Neural progenitor cell (in vitro differentiated cells): ENCODE results near the gene RPL6. TPM values are rescaled to one million over a fixed set of nuclear protein-coding genes. Genes with fewer than 3 reads are reported as not detected.
A peak's percentile ranks its signal among the peaks of the same experiment; 100 is the strongest.

Experiments used
- DNase-seq: peaks from one replicate; pipeline ENCODE4 v3.0.0-alpha.2; 2016; ENCODE audit warnings: low spot score
- H2AFZ ChIP-seq: fragments of 200-600 bp; sonication (generic); replicated peaks from 2 replicates; pipeline ENCODE4 v1.6.1; 2016; ENCODE audit warnings: antibody characterized with exemption
- H3F3A ChIP-seq: fragments of 200-600 bp; sonication (generic); 2 replicates; pipeline ENCODE4 v1.6.1; 2016; ENCODE audit warnings: antibody characterized with exemption, low read depth
- H3K27ac ChIP-seq: fragments of 200-600 bp; sonication (generic); 2 replicates; pipeline ENCODE4 v1.5.1; 2016; ENCODE audit warnings: mild to moderate bottlenecking
- H3K27me3 ChIP-seq: fragments of 200-600 bp; sonication (generic); 2 replicates; pipeline ENCODE4 v1.6.1; 2016; ENCODE audit warnings: mild to moderate bottlenecking, moderate library complexity
- H3K36me3 ChIP-seq: fragments of 200-600 bp; sonication (generic); 2 replicates; pipeline ENCODE4 v1.5.1; 2016
- H3K4me1 ChIP-seq: fragments of 200-600 bp; sonication (generic); 2 replicates; pipeline ENCODE4 v1.6.1; 2016; ENCODE audit warnings: mixed run types
- H3K4me2 ChIP-seq: fragments of 200-600 bp; sonication (generic); 2 replicates; pipeline ENCODE4 v1.6.1; 2016
- H3K4me3 ChIP-seq: fragments of 200-600 bp; sonication (generic); 2 replicates; pipeline ENCODE4 v1.5.1; 2016
- H3K79me2 ChIP-seq: fragments of 200-600 bp; sonication (generic); 2 replicates; pipeline ENCODE4 v1.6.1; 2016; ENCODE audit warnings: low read depth
- H3K9ac ChIP-seq: fragments of 200-600 bp; sonication (generic); 2 replicates; pipeline ENCODE4 v1.6.1; 2016
- H3K9me3 ChIP-seq: fragments of 200-600 bp; sonication (generic); 2 replicates; pipeline ENCODE4 v1.5.1; 2016; ENCODE audit warnings: low read depth
- H4K20me1 ChIP-seq: fragments of 200-600 bp; sonication (generic); 2 replicates; pipeline ENCODE4 v1.6.1; 2016; ENCODE audit warnings: low read depth
- H3K27ac Mint-ChIP-seq: 3 replicates; pipeline ENCODE4 v1.8.0; 2021; ENCODE audit warnings: mixed read lengths
- H3K27me3 Mint-ChIP-seq: 2 replicates; pipeline ENCODE4 v1.8.0; 2022; ENCODE audit warnings: low read depth, mild to moderate bottlenecking, inconsistent platforms, moderate library complexity, mixed read lengths; ENCODE audit not compliant: insufficient read depth
- H3K36me3 Mint-ChIP-seq: 3 replicates; pipeline ENCODE4 v1.8.0; 2021; ENCODE audit warnings: mixed read lengths
- H3K4me1 Mint-ChIP-seq: 3 replicates; pipeline ENCODE4 v1.8.0; 2021; ENCODE audit warnings: mixed read lengths
- H3K4me3 Mint-ChIP-seq: 3 replicates; pipeline ENCODE4 v1.8.0; 2021; ENCODE audit warnings: mild to moderate bottlenecking, moderate library complexity, mixed read lengths
- H3K9me3 Mint-ChIP-seq: 3 replicates; pipeline ENCODE4 v1.8.0; 2020; ENCODE audit warnings: mixed read lengths
- EZH2 ChIP-seq: fragments of 200-600 bp; sonication (generic); IDR thresholded peaks from 2 replicates; pipeline ENCODE4 v1.6.1; 2017; ENCODE audit warnings: antibody characterized with exemption, mild to moderate bottlenecking, moderate library complexity
- EZH2phosphoT487 ChIP-seq: fragments of 200-600 bp; sonication (generic); IDR thresholded peaks from 2 replicates; pipeline ENCODE4 v1.6.1; 2017; ENCODE audit warnings: antibody characterized with exemption
- total RNA-seq: library from RNA; depleted of rRNA; stranded (reverse); fragments of >200 nt; gene quantifications from 2 replicates; pipeline ENCODE4 v1.2.3, GENCODE V29; 2015; ENCODE audit warnings: low replicate concordance
- TF ChIP-seq, protein P1 (sequence below): fragments of 200-600 bp; sonication (generic); IDR thresholded peaks from 2 replicates; pipeline ENCODE4 v1.5.1; 2017; ENCODE audit warnings: antibody characterized with exemption, mild to moderate bottlenecking

The RPL6 gene
- total RNA-seq, 1 donor from 2014 or later: 3,685 TPM

DNA sequence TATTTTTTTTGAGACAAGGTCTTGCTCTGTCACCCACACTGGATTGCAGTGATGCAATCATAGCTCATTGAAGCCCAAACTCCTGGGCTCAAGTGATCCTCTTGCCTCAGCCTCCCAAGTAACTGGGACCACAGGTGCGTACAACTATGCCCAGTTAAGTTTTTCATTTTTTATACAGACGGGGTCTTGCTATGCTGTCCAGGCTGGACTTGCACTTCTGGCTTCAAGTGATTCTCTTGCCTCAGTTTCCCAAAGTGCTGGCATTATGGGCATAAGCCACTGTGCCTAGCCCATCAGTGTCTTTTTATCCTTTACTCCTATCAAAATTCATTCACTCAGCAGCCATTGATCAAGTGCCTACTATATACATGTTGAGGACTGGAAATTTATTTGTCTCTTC, 18.4 kb upstream of the RPL6 start:
- Histone ChIP-seq H3K9me3 (no peaks in the 10 kb centered on the region), H3K4me1 (no peaks in the 10 kb centered on the region), H3K27ac (no peak overlapping the region), H3K4me2 (no peak overlapping the region), H3K4me3 (no peak overlapping the region), H2AFZ (no peak overlapping the region), H3K79me2 (peaks cover 98% of the 10 kb centered on the region), H3F3A (no peaks in the 10 kb centered on the region), H3K36me3 (no peaks in the 10 kb centered on the region), H4K20me1 (peaks cover 43% of the 10 kb centered on the region), H3K9ac (no peak overlapping the region), H3K27me3 (no peaks in the 10 kb centered on the region)
- no peak for DNase-seq
- H3K36me3 Mint-ChIP-seq: peaks cover 3% of the 10 kb centered on the region
- peaks cover 2% of the 10 kb centered on the region for H3K4me1 Mint-ChIP-seq
- no peaks in the 10 kb centered on the region for H3K27me3 Mint-ChIP-seq
- H3K4me3 Mint-ChIP-seq: no peak overlapping the region
- H3K27ac Mint-ChIP-seq: peak overlapping the region; percentile 61
- H3K9me3 Mint-ChIP-seq: no peaks in the 10 kb centered on the region
- TF ChIP-seq, protein P1, sequence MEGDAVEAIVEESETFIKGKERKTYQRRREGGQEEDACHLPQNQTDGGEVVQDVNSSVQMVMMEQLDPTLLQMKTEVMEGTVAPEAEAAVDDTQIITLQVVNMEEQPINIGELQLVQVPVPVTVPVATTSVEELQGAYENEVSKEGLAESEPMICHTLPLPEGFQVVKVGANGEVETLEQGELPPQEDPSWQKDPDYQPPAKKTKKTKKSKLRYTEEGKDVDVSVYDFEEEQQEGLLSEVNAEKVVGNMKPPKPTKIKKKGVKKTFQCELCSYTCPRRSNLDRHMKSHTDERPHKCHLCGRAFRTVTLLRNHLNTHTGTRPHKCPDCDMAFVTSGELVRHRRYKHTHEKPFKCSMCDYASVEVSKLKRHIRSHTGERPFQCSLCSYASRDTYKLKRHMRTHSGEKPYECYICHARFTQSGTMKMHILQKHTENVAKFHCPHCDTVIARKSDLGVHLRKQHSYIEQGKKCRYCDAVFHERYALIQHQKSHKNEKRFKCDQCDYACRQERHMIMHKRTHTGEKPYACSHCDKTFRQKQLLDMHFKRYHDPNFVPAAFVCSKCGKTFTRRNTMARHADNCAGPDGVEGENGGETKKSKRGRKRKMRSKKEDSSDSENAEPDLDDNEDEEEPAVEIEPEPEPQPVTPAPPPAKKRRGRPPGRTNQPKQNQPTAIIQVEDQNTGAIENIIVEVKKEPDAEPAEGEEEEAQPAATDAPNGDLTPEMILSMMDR: no peak
- TF ChIP-seq EZH2: no peak
- TF ChIP-seq EZH2phosphoT487: no peak

DNA sequence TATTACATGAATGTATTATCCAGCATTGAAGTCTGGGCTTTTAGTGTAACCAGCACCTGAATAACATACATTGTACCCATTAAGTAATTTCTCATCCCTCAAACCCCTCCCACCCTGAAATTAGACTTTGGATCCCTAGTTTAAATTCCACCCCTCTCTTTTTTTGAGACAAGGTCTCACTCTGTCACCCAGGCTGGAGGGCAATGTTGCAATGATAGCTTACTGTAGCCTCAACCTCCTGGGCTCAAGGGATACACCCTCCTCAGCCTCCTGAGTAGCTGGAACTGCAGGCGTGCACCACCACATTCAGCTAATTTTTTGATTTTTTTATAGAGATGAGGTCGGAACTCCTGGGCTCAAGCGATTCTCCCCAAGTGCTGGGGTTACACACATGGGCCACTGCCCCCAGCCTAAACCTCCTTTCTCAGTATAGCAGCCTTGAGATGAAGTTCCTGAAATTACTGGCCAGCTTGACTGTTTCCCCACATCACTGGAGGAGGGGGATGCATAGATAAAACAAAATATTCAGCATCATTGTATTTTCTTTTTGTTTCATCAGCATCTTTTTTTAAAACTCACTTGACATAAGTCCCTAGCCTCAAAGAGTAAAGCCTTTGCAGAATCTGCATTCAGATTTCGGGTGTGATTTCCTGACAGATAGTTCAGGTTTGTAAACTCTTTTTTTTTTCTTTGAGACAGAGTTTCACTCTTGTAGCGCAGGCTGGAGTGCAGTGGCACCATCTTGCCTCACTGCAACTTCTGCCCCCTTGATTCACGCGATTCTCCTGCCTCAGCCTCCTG, 16.4 kb upstream of the RPL6 start:
- Histone ChIP-seq H3K27ac (no peak overlapping the region), H3K9ac (no peak overlapping the region), H3K36me3 (no peaks in the 10 kb centered on the region), H3K4me2 (no peak overlapping the region), H3K79me2 (peaks cover 98% of the 10 kb centered on the region), H3F3A (no peaks in the 10 kb centered on the region), H3K4me1 (no peaks in the 10 kb centered on the region), H2AFZ (no peak overlapping the region), H3K4me3 (no peak overlapping the region), H4K20me1 (peaks cover 60% of the 10 kb centered on the region), H3K9me3 (no peaks in the 10 kb centered on the region), H3K27me3 (no peaks in the 10 kb centered on the region)
- H3K9me3 Mint-ChIP-seq: no peaks in the 10 kb centered on the region
- H3K36me3 Mint-ChIP-seq: no peaks in the 10 kb centered on the region
- peaks cover 3% of the 10 kb centered on the region for H3K4me1 Mint-ChIP-seq
- H3K4me3 Mint-ChIP-seq: no peak overlapping the region
- no peak overlapping the region for H3K27ac Mint-ChIP-seq
- no peak for DNase-seq
- no peak for TF ChIP-seq EZH2
- no peak for TF ChIP-seq EZH2phosphoT487
- TF ChIP-seq, protein P1: no peak
- H3K27me3 Mint-ChIP-seq: no peaks in the 10 kb centered on the region

DNA sequence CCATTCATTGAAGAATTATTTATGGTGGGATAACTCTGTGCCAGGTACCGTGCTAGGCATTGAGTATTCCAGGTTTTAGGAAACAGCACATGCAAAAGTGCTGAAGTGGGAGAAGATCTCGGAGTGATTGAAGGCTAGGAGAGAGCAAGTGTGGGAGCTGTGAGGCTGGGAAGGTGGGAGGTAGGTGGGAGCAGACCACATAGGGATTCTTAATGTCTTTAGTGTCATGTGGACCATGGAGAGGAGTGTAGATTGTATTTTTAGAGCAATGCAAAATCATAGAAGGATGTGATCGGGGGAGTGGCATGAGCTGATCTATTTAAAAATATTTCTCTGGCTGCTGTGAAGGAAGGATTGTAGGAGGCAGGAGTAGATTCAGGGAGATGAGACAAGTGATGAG, 14.7 kb upstream of the RPL6 start:
- Histone ChIP-seq H3K4me3 (no peak overlapping the region), H3K27me3 (no peaks in the 10 kb centered on the region), H3K9me3 (no peaks in the 10 kb centered on the region), H3K9ac (peak overlapping the region; percentile 17), H3K4me1 (peaks cover 6% of the 10 kb centered on the region), H2AFZ (no peak overlapping the region), H3K27ac (no peak overlapping the region), H3K4me2 (no peak overlapping the region), H4K20me1 (peaks cover 64% of the 10 kb centered on the region), H3K36me3 (no peaks in the 10 kb centered on the region), H3F3A (peaks cover 3% of the 10 kb centered on the region), H3K79me2 (peaks cover 99% of the 10 kb centered on the region)
- Mint-ChIP-seq H3K27ac (no peak overlapping the region), H3K4me3 (no peak overlapping the region), H3K36me3 (peaks cover 2% of the 10 kb centered on the region), H3K4me1 (peaks cover 13% of the 10 kb centered on the region), H3K27me3 (no peaks in the 10 kb centered on the region), H3K9me3 (no peaks in the 10 kb centered on the region)
- DNase-seq: no peak
- TF ChIP-seq EZH2 (no peak), EZH2phosphoT487 (no peak)
- TF ChIP-seq, protein P1: no peak
